Measurements from ENCODE around the gene RNF186.
A peak's percentile ranks its signal among the peaks of the same experiment; 100 is the strongest.

Gene RNF186

DNA sequence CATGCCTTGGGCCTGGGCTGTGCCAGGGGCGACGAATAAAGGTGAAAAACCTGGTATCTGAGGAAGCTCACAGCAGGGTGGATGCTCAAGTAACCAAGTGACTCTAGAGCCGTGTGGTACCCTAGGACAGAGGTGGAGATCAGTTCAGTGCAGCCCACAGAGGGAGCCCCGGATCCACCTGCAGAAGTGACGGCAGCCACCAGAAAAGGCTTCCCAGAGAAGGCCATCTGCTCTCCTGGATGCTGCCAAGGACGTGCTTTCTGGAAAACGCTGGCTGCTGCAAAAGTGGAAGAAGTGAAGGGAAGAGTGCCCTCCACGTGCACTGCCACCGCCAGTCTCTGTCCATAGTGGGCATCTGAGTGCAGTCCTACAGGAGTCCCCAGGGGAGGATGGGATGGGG lies 43.0 kb downstream of the RNF186 start:
- TF ChIP-seq, protein P1, sequence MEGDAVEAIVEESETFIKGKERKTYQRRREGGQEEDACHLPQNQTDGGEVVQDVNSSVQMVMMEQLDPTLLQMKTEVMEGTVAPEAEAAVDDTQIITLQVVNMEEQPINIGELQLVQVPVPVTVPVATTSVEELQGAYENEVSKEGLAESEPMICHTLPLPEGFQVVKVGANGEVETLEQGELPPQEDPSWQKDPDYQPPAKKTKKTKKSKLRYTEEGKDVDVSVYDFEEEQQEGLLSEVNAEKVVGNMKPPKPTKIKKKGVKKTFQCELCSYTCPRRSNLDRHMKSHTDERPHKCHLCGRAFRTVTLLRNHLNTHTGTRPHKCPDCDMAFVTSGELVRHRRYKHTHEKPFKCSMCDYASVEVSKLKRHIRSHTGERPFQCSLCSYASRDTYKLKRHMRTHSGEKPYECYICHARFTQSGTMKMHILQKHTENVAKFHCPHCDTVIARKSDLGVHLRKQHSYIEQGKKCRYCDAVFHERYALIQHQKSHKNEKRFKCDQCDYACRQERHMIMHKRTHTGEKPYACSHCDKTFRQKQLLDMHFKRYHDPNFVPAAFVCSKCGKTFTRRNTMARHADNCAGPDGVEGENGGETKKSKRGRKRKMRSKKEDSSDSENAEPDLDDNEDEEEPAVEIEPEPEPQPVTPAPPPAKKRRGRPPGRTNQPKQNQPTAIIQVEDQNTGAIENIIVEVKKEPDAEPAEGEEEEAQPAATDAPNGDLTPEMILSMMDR (IDR thresholded peaks at IDR 0.05; ENCODE audit: control insufficient read depth, extremely low read depth, insufficient read depth): no peak
- no peak overlapping the region for H3K4me3 ChIP-seq (ENCODE audit: low read depth, low read length)
- DNase-seq (ENCODE audit: low read depth): no peak

DNA sequence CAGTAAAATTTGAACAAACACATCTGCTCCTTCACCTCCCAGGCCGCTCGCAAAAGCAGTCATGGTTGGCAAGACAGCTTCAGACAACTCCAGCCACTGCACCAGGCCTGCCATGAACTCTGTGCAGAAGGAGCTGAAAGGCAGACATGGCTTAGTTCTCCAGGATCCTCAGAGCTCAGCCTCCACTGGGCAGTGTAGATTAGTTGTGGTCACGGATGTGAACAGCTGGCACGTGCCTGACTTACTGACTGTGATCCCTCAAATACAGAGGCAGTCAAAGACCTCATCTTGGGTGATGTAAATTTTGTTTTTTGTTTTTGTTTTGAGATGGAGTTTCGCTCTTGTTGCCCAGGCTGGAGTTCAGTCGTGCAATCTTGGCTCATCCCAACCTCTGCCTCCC lies 43.7 kb downstream of the RNF186 start:
- DNase-seq (ENCODE audit: low read depth): no peak
- no peak overlapping the region for H3K4me3 ChIP-seq (ENCODE audit: low read depth, low read length)
- TF ChIP-seq, protein P1 (IDR thresholded peaks at IDR 0.05; ENCODE audit: control insufficient read depth, extremely low read depth, insufficient read depth): no peak

DNA sequence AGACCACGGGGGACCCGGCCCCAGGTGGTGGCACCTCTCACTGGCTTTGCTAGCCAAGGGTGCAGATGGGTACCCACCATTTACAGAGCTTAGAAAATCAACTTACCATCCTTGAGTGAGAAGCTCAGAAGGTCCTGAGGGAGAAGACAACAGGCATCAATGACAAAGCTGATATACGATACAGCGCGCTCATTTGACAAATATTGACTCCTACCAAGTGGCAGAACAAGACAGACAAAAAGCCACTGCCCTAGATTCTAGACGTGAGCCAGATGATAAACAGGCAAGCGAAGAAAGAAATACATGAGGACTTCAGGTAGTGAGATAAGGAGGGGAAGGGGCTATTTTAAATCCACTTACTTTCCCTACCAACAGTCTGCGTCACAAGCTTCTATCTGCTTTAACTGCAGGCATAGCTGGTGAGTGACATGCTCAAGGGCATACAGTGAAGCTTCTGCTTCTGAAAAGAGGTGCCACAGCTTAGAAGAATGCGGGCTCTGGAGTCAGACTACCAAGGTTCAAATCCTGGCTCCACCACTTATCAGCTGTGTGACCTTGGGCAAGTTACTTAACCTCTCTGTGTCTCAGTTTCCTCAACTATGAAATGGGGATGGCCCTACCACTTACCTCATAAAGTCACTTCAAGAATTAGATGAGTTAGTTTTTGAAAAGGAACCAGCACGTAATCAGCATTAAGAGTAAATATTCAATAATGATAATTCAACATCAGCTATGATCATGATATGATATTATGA lies 44.5 kb downstream of the RNF186 start:
- DNase-seq (ENCODE audit: low read depth): peak; percentile 23
- TF ChIP-seq, protein P1 (IDR thresholded peaks at IDR 0.05; ENCODE audit: control insufficient read depth, extremely low read depth, insufficient read depth): no peak

GRCh38 chr1:19769211-19769932 lies 45.7 kb downstream of the RNF186 start:
- no peak overlapping the region for H3K4me3 ChIP-seq (ENCODE audit: low read depth, low read length)
- DNase-seq (ENCODE audit: low read depth): no peak
- TF ChIP-seq, protein P1 (IDR thresholded peaks at IDR 0.05; ENCODE audit: control insufficient read depth, extremely low read depth, insufficient read depth): no peak

More for the DNA sequence above, 44.5 kb downstream of the RNF186 start:
- H3K4me3 ChIP-seq (ENCODE audit: low read depth, low read length): no peak overlapping the region

GRCh38 chr1:19768353-19769210 lies 46.5 kb downstream of the RNF186 start:
- no peak for DNase-seq (ENCODE audit: low read depth)
- TF ChIP-seq, protein P1 (IDR thresholded peaks at IDR 0.05; ENCODE audit: control insufficient read depth, extremely low read depth, insufficient read depth): no peak
- H3K4me3 ChIP-seq (ENCODE audit: low read depth, low read length): no peak overlapping the region

DNA sequence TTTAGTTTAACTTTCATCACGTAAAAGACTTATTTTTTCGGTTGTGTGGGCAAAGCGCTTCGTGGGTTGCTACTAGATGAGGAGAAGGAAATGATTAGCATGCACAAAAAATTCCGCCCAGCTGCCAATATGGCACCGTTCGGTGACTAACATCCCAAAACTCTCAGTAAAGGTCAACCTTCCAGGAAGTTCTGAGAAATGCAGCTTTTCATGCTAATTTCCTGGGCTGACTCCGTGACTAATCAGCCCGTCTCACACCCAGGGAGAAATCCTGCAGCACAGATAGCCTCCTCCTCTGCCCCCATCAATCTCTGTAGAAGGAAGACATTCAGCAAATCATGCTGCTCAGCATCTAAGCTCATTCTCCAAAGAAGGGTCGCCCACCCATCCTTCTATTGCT lies 49.5 kb downstream of the RNF186 start:
- no peak for DNase-seq (ENCODE audit: low read depth)
- no peak overlapping the region for H3K4me3 ChIP-seq (ENCODE audit: low read depth, low read length)
- TF ChIP-seq, protein P1 (IDR thresholded peaks at IDR 0.05; ENCODE audit: control insufficient read depth, extremely low read depth, insufficient read depth): no peak

All from LNCaP clone FGC (cell line).